ENCODE measurements around the gene PILRA.
"Not testable (repeated sequence)": the region's sequence is repeated elsewhere in the genome, so short reads cannot be mapped to it uniquely, and the experiment has no call there.

Gene PILRA

DNA sequence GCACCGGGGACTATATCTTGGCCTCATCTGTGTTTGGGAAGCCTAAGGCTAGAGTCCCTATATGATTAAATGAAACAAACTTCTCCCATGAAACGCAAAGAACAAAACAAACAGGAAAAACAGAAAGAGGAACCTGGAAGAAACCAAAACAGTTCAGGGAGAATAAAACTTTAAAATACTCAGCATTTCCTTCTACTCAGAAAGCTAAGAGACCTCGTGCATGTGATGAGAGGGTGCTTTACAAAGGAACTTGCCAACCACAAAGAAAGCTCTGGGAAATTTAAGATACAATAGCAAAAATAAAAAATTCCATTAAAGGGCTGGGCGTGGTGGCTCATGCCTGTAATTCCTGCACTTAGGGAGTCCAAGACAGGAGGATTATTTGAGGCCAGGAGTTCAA lies 6.9 kb downstream of the PILRA start:
- no peak for DNase-seq (ENCODE audit: low read depth)

- not testable (repeated sequence) for DNase-seq (ENCODE audit: low read depth)
Measured at GRCh38 chr7:100381531-100382233, 8.4 kb downstream of the PILRA start.

GRCh38 chr7:100382234-100382853 lies 9.1 kb downstream of the PILRA start:
- not testable (repeated sequence) for DNase-seq (ENCODE audit: low read depth)

DNA sequence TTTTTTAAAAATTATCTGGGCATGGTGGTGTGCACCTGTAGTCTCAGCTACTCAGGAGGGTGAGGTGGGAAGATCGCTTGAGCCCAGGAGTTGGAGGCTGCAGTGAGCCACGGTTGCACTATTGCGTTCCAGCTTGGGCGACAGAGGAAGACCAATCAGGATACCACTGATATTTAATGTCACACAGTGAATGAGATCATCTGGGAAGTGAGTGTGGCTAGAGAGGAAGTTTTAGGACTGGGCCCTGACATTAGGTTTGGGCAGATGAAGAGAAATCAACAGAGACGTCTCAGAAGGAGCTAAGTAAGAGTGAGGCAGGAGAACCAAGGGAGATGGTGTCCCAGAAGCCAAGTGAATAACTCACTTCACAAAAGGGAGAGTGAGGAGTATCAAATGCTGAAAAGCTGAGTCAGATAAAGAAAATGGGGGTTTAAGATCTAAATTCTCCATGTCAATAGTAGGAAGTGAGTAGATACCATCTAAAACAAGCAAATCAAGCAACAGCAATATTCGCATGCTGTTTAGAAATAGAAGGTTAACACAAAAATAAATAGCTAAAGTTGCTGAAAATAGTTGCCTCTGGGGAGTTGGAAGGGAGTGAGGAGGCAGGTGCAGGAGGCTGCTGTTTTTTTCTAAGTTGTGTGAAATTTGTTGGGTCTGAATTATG lies 11.5 kb downstream of the PILRA start:
- no peak for DNase-seq (ENCODE audit: low read depth)

DNA sequence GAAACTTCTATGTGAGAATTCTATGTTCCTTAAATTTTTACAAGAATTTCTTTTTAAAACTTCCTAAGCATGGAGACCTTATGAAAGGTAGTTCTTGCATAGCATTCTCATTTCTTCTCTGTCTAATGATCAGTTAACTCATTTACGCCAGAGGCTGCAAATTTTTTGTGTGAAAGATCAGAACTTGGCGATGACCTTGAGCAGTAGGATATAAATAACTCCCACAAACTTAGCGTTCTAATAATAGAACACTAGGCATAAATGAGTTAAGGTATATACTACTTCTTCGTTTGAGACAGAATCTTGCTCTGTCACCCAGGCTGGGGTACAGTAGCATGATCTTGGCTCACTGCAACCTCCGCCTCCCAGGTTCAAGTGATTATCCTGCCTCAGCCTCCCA lies 13.7 kb downstream of the PILRA start:
- DNase-seq (ENCODE audit: low read depth): no peak

GRCh38 chr7:100387695-100388094 lies 14.4 kb downstream of the PILRA start:
- no peak for DNase-seq (ENCODE audit: low read depth)

- no peak for DNase-seq (ENCODE audit: low read depth)
Measured at GRCh38 chr7:100389437-100390088, 16.3 kb downstream of the PILRA start.

DNA sequence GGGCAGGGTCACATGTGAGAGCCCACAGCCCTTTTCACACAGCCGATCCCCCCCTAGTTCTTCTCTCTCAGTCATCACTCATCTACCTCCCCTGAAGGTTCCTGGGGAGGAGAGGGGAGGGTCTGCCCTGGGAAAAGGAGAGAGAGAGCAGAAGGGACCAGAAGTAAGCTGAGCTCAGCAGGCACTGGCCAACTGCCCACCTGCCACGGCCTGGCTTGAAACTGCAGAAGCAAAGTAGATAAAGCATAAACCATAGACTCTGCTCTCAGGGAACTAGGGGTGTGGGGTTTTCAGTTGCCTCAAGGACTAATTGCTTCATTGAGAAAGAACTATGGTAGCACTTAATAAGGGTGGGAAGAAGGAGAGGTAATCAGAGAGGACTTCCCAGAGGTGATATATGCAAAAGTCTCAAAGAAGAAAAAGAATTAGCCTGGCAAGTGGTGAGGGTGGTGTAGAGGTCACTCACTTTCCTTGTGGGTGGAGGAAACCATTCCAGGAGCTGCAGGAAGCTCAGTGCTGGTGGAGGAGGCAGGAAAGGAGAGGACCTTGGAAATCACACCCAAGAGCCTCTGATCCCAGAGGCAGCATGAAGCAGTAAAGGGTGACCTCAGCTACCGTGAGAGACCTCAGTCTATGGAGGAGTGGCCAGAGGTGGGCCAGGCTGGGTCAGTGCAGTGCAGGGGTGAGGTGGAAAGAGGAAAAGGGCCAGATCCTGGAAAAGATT lies 17.2 kb downstream of the PILRA start:
- no peak for DNase-seq (ENCODE audit: low read depth)

- DNase-seq (ENCODE audit: low read depth): no peak
Measured at GRCh38 chr7:100393233-100393905, 20.1 kb downstream of the PILRA start.

DNA sequence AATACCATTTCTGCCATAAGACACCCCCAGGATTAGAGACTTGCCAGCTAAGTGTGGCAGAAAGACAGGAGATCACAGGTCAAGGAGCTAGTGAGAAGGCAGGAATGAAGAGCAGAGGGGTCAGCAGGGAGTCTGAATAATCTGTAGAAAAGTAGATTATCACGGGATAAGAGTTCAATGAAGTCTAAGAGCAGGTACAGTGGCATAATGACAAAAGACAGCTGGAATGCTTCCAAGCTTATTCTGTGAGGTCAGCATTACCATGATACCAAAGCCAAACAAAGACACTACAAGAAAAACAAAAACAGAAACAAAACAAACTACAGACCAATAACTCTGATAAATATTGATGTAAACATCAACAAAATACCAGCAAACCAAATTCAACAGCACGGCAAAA lies 20.8 kb downstream of the PILRA start:
- no peak for DNase-seq (ENCODE audit: low read depth)

DNA sequence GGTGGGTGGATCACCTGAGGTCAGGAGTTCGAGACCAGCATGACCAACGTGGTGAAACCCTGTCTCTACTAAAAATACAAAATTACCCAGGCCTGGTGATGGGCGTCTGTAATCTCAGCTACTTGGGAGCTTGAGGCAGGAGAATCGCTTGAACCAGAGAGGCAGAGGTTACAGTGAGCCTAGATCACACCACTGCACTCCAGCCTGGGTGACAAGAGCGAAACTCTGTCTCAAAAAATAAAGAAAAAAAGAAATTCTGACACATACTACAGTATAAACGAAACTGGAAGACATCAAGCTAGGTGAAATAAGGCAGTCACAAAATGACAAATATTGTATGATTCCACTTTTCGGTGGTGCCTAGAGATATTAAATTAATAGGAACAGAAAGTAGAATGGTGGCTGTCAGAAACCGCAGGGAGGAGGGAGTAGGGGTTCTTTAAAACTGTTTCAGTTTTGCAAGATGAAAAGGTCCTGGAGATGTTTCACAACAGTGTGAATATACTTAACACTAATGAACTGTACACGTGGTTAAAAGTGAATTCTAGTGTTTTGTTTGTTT lies 23.2 kb downstream of the PILRA start:
- DNase-seq (ENCODE audit: low read depth): no peak

DNA sequence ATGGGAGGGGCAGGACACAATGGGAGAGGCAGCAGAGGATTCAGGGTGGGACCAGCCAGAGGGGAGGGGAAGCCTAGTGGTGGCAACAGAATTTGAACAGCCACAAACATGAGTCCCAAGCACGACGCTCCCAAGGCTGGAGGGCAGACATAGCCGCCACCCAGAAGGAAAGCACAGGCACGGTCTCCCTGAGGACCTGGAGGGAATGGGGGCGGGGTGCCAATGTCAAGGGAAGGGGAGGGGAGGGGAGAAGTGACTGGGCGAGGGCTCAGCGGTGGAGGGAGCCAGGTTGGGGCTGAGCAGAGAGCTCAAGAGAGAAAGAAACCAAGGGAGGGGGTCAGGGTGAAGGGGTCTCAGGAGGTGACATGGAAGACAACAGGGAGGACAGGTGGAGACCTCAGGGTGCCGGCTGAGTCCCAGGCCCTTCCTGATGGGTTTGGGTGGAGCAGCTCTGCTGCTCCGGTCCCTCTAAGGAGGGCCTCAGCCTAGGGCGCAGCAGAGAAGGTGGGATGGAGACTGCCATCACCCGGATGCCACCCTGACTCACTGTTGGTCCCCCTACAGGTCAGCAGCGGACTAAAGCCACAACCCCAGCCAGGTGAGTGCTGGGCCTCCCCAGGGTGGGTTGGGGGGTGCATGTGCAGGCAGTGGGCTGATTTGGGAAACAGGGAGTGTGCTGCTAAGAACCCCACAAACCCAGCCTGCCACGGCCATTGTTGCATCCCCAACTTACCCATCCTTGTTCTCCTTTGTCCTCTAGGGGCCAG lies 24.2 kb downstream of the PILRA start:
- DNase-seq (ENCODE audit: low read depth): no peak

DNA sequence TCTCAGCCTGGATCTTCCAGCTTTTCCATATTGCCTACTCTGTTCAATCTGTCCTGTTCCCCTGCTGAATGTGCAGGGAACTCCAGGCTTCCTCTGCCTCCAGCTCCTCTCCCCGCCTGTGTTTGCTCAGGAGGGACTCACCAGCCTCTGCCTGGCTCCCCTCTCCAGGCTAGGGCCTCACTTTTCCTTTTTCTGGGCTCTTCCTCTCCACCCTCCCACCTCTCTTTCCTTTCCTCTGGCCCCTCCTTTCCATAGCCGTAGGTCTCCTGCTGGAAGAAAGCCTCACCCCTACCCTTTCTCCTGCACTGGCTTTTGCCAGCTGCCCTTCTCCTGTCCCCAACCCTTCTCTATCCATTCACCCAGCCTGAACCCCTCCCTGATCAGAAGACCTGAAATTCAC lies 25.0 kb downstream of the PILRA start:
- no peak for DNase-seq (ENCODE audit: low read depth)

DNA sequence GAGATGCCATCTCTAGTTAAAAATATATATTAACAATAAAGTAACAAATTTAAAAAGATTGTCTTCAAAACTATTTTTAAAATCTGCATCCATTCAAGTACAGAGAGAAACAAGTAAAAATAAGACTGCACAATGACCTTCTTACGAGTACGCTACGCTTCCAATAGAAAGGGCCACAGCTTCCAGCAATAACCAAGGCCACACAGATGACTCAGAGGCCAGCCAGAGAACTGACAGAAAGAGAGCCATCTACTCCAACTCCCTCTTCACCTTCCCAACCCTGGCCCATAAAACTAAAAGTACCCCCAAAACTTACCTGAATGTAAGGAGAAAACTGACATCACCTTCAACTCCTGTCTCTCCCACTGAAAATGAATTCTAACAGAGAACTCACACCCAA lies 26.8 kb downstream of the PILRA start:
- no peak for DNase-seq (ENCODE audit: low read depth)

DNA sequence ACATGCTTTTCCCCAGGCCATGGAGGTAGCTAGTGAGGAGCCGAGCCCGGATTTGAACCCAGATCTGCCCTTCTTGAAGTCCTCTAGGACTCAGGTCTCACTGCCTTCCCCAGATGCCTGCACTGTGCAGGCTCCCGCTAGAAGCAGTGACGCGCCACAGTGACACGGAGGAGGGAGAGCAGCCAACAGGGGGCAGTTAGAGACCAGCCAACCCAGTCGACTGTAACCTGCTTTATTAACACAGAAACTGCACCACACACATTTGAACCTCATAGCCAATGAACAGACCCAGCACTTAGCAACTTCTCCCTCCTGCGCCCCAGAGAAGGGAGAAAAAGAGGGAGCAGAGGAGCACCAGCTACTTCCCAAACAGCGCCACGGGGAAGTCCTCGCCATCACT lies 27.4 kb downstream of the PILRA start:
- DNase-seq (ENCODE audit: low read depth): no peak

- DNase-seq (ENCODE audit: low read depth): no peak
Measured at GRCh38 chr7:100401811-100402210, 28.5 kb downstream of the PILRA start.

- DNase-seq (ENCODE audit: low read depth): no peak
Measured at GRCh38 chr7:100402241-100402640, 29.0 kb downstream of the PILRA start.

- DNase-seq (ENCODE audit: low read depth): no peak
Measured at GRCh38 chr7:100406767-100407166, 33.5 kb downstream of the PILRA start.

- no peak for DNase-seq (ENCODE audit: low read depth)
Measured at GRCh38 chr7:100407285-100408180, 34.2 kb downstream of the PILRA start.

DNA sequence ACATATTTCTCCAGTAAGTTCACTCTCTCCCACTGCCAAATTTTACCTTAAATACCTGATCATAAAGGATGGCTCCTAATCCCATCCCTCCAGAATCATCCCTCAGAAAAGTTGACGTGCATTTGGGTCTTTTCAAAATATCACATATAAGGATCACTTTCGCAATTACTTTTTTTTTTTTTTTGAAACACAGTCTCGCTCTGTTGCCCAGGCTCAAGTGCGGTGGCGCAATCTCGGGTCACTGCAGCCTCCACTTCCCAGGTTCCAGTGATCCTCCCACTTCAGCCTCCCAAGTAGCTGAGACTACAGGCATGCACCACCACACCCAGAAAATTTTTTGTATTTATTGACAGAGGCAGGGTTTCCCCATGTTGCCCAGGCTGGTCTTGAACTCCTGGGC lies 37.8 kb downstream of the PILRA start:
- DNase-seq (ENCODE audit: low read depth): no peak

All from stimulated activated CD8-positive, alpha-beta memory T cell treated with anti-CD3 and anti-CD28 coated beads, Interleukin-12 subunit alpha, Interleukin-12 subunit beta, amount 100 ng/mL, for 4 hours (primary cell).